Neural progenitor cell (in vitro differentiated cells): Measurements from ENCODE around the gene ERI2. TPM values are rescaled to one million over a fixed set of nuclear protein-coding genes. Genes with fewer than 3 reads are reported as not detected.

ENCODE experiments used
- DNase-seq: peaks from one replicate; pipeline ENCODE4 v3.0.0-alpha.2; 2016; ENCODE audit warnings: low spot score
- H2AFZ ChIP-seq: fragments of 200-600 bp; sonication (generic); replicated peaks from 2 replicates; pipeline ENCODE4 v1.6.1; 2016; ENCODE audit warnings: antibody characterized with exemption
- H3F3A ChIP-seq: fragments of 200-600 bp; sonication (generic); 2 replicates; pipeline ENCODE4 v1.6.1; 2016; ENCODE audit warnings: antibody characterized with exemption, low read depth
- H3K27ac ChIP-seq: fragments of 200-600 bp; sonication (generic); 2 replicates; pipeline ENCODE4 v1.5.1; 2016; ENCODE audit warnings: mild to moderate bottlenecking
- H3K27me3 ChIP-seq: fragments of 200-600 bp; sonication (generic); 2 replicates; pipeline ENCODE4 v1.6.1; 2016; ENCODE audit warnings: mild to moderate bottlenecking, moderate library complexity
- H3K36me3 ChIP-seq: fragments of 200-600 bp; sonication (generic); 2 replicates; pipeline ENCODE4 v1.5.1; 2016
- H3K4me1 ChIP-seq: fragments of 200-600 bp; sonication (generic); 2 replicates; pipeline ENCODE4 v1.6.1; 2016; ENCODE audit warnings: mixed run types
- H3K4me2 ChIP-seq: fragments of 200-600 bp; sonication (generic); 2 replicates; pipeline ENCODE4 v1.6.1; 2016
- H3K4me3 ChIP-seq: fragments of 200-600 bp; sonication (generic); 2 replicates; pipeline ENCODE4 v1.5.1; 2016
- H3K79me2 ChIP-seq: fragments of 200-600 bp; sonication (generic); 2 replicates; pipeline ENCODE4 v1.6.1; 2016; ENCODE audit warnings: low read depth
- H3K9ac ChIP-seq: fragments of 200-600 bp; sonication (generic); 2 replicates; pipeline ENCODE4 v1.6.1; 2016
- H3K9me3 ChIP-seq: fragments of 200-600 bp; sonication (generic); 2 replicates; pipeline ENCODE4 v1.5.1; 2016; ENCODE audit warnings: low read depth
- H4K20me1 ChIP-seq: fragments of 200-600 bp; sonication (generic); 2 replicates; pipeline ENCODE4 v1.6.1; 2016; ENCODE audit warnings: low read depth
- H3K27ac Mint-ChIP-seq: 3 replicates; pipeline ENCODE4 v1.8.0; 2021; ENCODE audit warnings: mixed read lengths
- H3K27me3 Mint-ChIP-seq: 2 replicates; pipeline ENCODE4 v1.8.0; 2022; ENCODE audit warnings: low read depth, mild to moderate bottlenecking, inconsistent platforms, moderate library complexity, mixed read lengths; ENCODE audit not compliant: insufficient read depth
- H3K36me3 Mint-ChIP-seq: 3 replicates; pipeline ENCODE4 v1.8.0; 2021; ENCODE audit warnings: mixed read lengths
- H3K4me1 Mint-ChIP-seq: 3 replicates; pipeline ENCODE4 v1.8.0; 2021; ENCODE audit warnings: mixed read lengths
- H3K4me3 Mint-ChIP-seq: 3 replicates; pipeline ENCODE4 v1.8.0; 2021; ENCODE audit warnings: mild to moderate bottlenecking, moderate library complexity, mixed read lengths
- H3K9me3 Mint-ChIP-seq: 3 replicates; pipeline ENCODE4 v1.8.0; 2020; ENCODE audit warnings: mixed read lengths
- CTCF ChIP-seq: fragments of 200-600 bp; sonication (generic); IDR thresholded peaks from 2 replicates; pipeline ENCODE4 v1.5.1; 2017; ENCODE audit warnings: antibody characterized with exemption, mild to moderate bottlenecking
- EZH2 ChIP-seq: fragments of 200-600 bp; sonication (generic); IDR thresholded peaks from 2 replicates; pipeline ENCODE4 v1.6.1; 2017; ENCODE audit warnings: antibody characterized with exemption, mild to moderate bottlenecking, moderate library complexity
- EZH2phosphoT487 ChIP-seq: fragments of 200-600 bp; sonication (generic); IDR thresholded peaks from 2 replicates; pipeline ENCODE4 v1.6.1; 2017; ENCODE audit warnings: antibody characterized with exemption
- total RNA-seq: library from RNA; depleted of rRNA; stranded (reverse); fragments of >200 nt; gene quantifications from 2 replicates; pipeline ENCODE4 v1.2.3, GENCODE V29; 2015; ENCODE audit warnings: low replicate concordance

Gene ERI2
- total RNA-seq, 1 donor from 2014 or later: 56.4 TPM

GRCh38 chr16:20853143-20853542 is 46.9 kb upstream of the ERI2 start:
- H3K4me1 Mint-ChIP-seq: peaks cover 3% of the 10 kb centered on the region
- DNase-seq: no peak
- Histone ChIP-seq H3F3A (no peaks in the 10 kb centered on the region), H3K27ac (no peak overlapping the region), H3K79me2 (no peaks in the 10 kb centered on the region), H4K20me1 (no peaks in the 10 kb centered on the region), H2AFZ (no peak overlapping the region), H3K4me1 (no peaks in the 10 kb centered on the region), H3K9me3 (no peaks in the 10 kb centered on the region), H3K4me3 (no peak overlapping the region), H3K27me3 (no peaks in the 10 kb centered on the region), H3K36me3 (no peaks in the 10 kb centered on the region), H3K4me2 (no peak overlapping the region), H3K9ac (no peak overlapping the region)
- peaks cover 11% of the 10 kb centered on the region for H3K36me3 Mint-ChIP-seq
- no peak for TF ChIP-seq CTCF
- TF ChIP-seq EZH2phosphoT487: no peak
- TF ChIP-seq EZH2: no peak
- H3K27ac Mint-ChIP-seq: no peak overlapping the region
- H3K9me3 Mint-ChIP-seq: no peaks in the 10 kb centered on the region
- peaks cover 2% of the 10 kb centered on the region for H3K27me3 Mint-ChIP-seq
- H3K4me3 Mint-ChIP-seq: no peak overlapping the region

DNA sequence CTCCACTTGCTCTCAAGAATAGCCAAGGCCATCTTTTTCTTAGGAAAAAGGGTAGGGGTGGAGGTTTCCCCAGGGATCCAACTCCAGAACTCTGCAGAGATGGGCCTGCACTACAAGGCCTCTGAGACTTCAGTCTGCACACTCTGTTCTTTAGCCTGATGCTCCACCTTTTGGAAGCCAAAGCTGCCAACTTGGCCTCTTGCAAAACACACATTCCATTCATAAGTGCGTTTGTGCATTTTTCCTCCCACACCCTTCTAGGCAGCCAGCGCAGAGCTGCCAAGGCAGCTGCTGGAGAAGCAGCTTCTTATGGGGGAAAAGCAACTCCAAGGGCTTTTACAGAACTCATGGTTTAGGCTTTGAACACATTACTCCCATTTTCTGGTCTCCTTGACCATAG is 45.3 kb upstream of the ERI2 start:
- H3K27ac ChIP-seq: no peak overlapping the region

GRCh38 chr16:20850981-20851380 is 44.7 kb upstream of the ERI2 start:
- no peaks in the 10 kb centered on the region for H4K20me1 ChIP-seq
- Mint-ChIP-seq H3K36me3 (peaks cover 7% of the 10 kb centered on the region), H3K27ac (no peak overlapping the region), H3K9me3 (no peaks in the 10 kb centered on the region), H3K4me1 (peaks cover 3% of the 10 kb centered on the region), H3K4me3 (no peak overlapping the region), H3K27me3 (peaks cover 2% of the 10 kb centered on the region)
- H2AFZ ChIP-seq: no peak overlapping the region
- H3K4me2 ChIP-seq: no peak overlapping the region
- H3K36me3 ChIP-seq: no peaks in the 10 kb centered on the region
- no peaks in the 10 kb centered on the region for H3F3A ChIP-seq
- H3K79me2 ChIP-seq: no peaks in the 10 kb centered on the region
- no peaks in the 10 kb centered on the region for H3K27me3 ChIP-seq
- DNase-seq: no peak
- no peaks in the 10 kb centered on the region for H3K4me1 ChIP-seq
- H3K9me3 ChIP-seq: no peaks in the 10 kb centered on the region
- no peak overlapping the region for H3K4me3 ChIP-seq
- TF ChIP-seq EZH2 (no peak), EZH2phosphoT487 (no peak), CTCF (no peak)
- H3K9ac ChIP-seq: no peak overlapping the region
- no peak overlapping the region for H3K27ac ChIP-seq

More for the DNA sequence above, 45.3 kb upstream of the ERI2 start:
- Mint-ChIP-seq H3K4me3 (no peak overlapping the region), H3K9me3 (no peaks in the 10 kb centered on the region), H3K27me3 (peaks cover 2% of the 10 kb centered on the region), H3K36me3 (peaks cover 7% of the 10 kb centered on the region), H3K27ac (no peak overlapping the region), H3K4me1 (peaks cover 3% of the 10 kb centered on the region)
- no peak for DNase-seq
- no peak for TF ChIP-seq EZH2phosphoT487
- TF ChIP-seq EZH2: no peak
- TF ChIP-seq CTCF: no peak
- no peak overlapping the region for H2AFZ ChIP-seq
- no peaks in the 10 kb centered on the region for H3K79me2 ChIP-seq
- no peaks in the 10 kb centered on the region for H3F3A ChIP-seq
- no peak overlapping the region for H3K9ac ChIP-seq
- H3K4me1 ChIP-seq: no peaks in the 10 kb centered on the region
- no peaks in the 10 kb centered on the region for H4K20me1 ChIP-seq
- H3K27me3 ChIP-seq: no peaks in the 10 kb centered on the region
- no peaks in the 10 kb centered on the region for H3K36me3 ChIP-seq
- H3K4me2 ChIP-seq: no peak overlapping the region
- no peaks in the 10 kb centered on the region for H3K9me3 ChIP-seq
- H3K4me3 ChIP-seq: no peak overlapping the region
